HEK293T (cell line): ENCODE data around the gene FAM163B.

Experiments used
- ARNT ChIP-seq: fragments of 450-650 bp; IDR thresholded peaks from 2 replicates; pipeline ENCODE4 v1.6.1; 2017; ENCODE audit warnings: mild to moderate bottlenecking
- BHLHE40 ChIP-seq: fragments of 450-650 bp; IDR thresholded peaks from 2 replicates; pipeline ENCODE4 v1.6.1; 2016; ENCODE audit warnings: mild to moderate bottlenecking, moderate library complexity, borderline replicate concordance
- CTBP1 ChIP-seq: fragments of 450-650 bp; IDR thresholded peaks from 2 replicates; pipeline ENCODE4 v1.6.1; 2016; ENCODE audit warnings: borderline replicate concordance
- ELF4 ChIP-seq: fragments of 450-650 bp; IDR thresholded peaks from 2 replicates; pipeline ENCODE4 v1.6.1; 2017; ENCODE audit warnings: antibody characterized with exemption
- FOXA1 ChIP-seq: fragments of 450-650 bp; IDR thresholded peaks from 2 replicates; pipeline ENCODE4 v1.6.1; 2016; ENCODE audit warnings: mild to moderate bottlenecking
- FOXK2 ChIP-seq: fragments of 450-650 bp; IDR thresholded peaks from 2 replicates; pipeline ENCODE4 v1.6.1; 2016; ENCODE audit warnings: mild to moderate bottlenecking
- FOXM1 ChIP-seq: fragments of 450-650 bp; IDR thresholded peaks from 2 replicates; pipeline ENCODE4 v1.6.1; 2017; ENCODE audit warnings: mild to moderate bottlenecking, borderline replicate concordance
- HDGF ChIP-seq: fragments of 450-650 bp; IDR thresholded peaks from 2 replicates; pipeline ENCODE4 v1.6.1; 2017; ENCODE audit warnings: antibody characterized with exemption, borderline replicate concordance
- SP1 ChIP-seq: fragments of 450-650 bp; IDR thresholded peaks from 2 replicates; pipeline ENCODE4 v1.6.1; 2017
- SUZ12 ChIP-seq: fragments of 450-650 bp; IDR thresholded peaks from 2 replicates; pipeline ENCODE4 v1.6.1; 2016; ENCODE audit warnings: mild to moderate bottlenecking
- TARDBP ChIP-seq: fragments of 450-650 bp; IDR thresholded peaks from 2 replicates; pipeline ENCODE4 v1.6.1; 2016
- ZNF384 ChIP-seq: fragments of 450-650 bp; IDR thresholded peaks from 2 replicates; pipeline ENCODE4 v1.6.1; 2016

- no peak for TF ChIP-seq SP1
- TF ChIP-seq BHLHE40 = no peak
- TF ChIP-seq TARDBP = no peak
- no peak for TF ChIP-seq HDGF
- TF ChIP-seq ELF4 = no peak
- no peak for TF ChIP-seq FOXM1
- TF ChIP-seq FOXA1 = no peak
- no peak for TF ChIP-seq CTBP1
- TF ChIP-seq SUZ12 = no peak
- no peak for TF ChIP-seq FOXK2
- no peak for TF ChIP-seq ARNT
- TF ChIP-seq ZNF384 = no peak
Measured at GRCh38 chr9:133635533-133636531, 26.6 kb upstream of the FAM163B start, which contains the start of gene DBH.
